GM06990 (cell line): ENCODE data around the gene SPTBN5.

ENCODE experiments used
- DNase-seq: peaks from one replicate; pipeline ENCODE4 v3.0.0-alpha.2; 2011; ENCODE audit not compliant: insufficient read length; ENCODE audit errors: extremely low read depth
- H3K27me3 ChIP-seq: replicated peaks from 2 replicates; pipeline ENCODE4 v1.6.0; 2011; ENCODE audit warnings: low read length; ENCODE audit not compliant: control insufficient read depth, insufficient read depth
- H3K36me3 ChIP-seq: 2 replicates; pipeline ENCODE4 v1.5.1; 2011; ENCODE audit warnings: low read length; ENCODE audit not compliant: control insufficient read depth, insufficient read depth
- H3K4me3 ChIP-seq: replicated peaks from 2 replicates; pipeline ENCODE4 v1.5.1; 2011; ENCODE audit warnings: low read depth, mild to moderate bottlenecking, control low read depth, low read length
- CTCF ChIP-seq: IDR thresholded peaks from 2 replicates; pipeline ENCODE4 v1.5.1; 2011; ENCODE audit warnings: low read length, control low read depth, mild to moderate bottlenecking, inconsistent platforms; ENCODE audit not compliant: insufficient read depth, poor library complexity, severe bottlenecking

Gene SPTBN5

GRCh38 chr15:41872166-41872747 lies 21.6 kb downstream of the SPTBN5 start:
- no peak for DNase-seq
- Histone ChIP-seq H3K27me3 (peaks cover 3% of the 10 kb centered on the region), H3K4me3 (no peak overlapping the region), H3K36me3 (no peaks in the 10 kb centered on the region)
- no peak for TF ChIP-seq CTCF

- DNase-seq, result no peak
- H3K27me3 ChIP-seq, result peaks cover 3% of the 10 kb centered on the region
- no peaks in the 10 kb centered on the region for H3K36me3 ChIP-seq
- TF ChIP-seq CTCF, result no peak
- H3K4me3 ChIP-seq, result no peak overlapping the region
Measured at GRCh38 chr15:41871175-41871905, 22.5 kb downstream of the SPTBN5 start.

DNA sequence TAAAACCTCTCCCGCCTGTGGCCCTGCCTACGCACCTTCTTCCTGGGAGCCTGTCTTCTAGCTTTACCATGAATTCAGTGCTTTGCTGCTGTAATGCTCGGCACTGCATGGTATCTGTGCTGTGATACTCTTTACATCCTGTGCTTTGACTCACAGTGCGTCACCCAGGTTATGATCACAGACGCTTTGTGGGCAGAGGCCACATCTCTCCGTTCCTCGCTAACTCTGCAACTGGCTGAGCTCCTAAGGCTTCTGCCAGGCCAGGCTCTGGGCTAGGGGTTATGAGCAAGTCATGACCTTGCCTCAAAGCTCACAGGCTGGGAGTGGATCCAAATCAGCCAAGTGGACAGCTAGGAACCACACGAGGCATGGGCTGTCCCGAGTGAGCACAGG lies 23.2 kb downstream of the SPTBN5 start:
- Histone ChIP-seq H3K27me3 (peaks cover 1% of the 10 kb centered on the region; the same call in 1 of the 2 replicates), H3K4me3 (no peak overlapping the region), H3K36me3 (no peaks in the 10 kb centered on the region)
- no peak for TF ChIP-seq CTCF
- DNase-seq, result no peak

- no peak overlapping the region for H3K4me3 ChIP-seq
- H3K36me3 ChIP-seq, result no peaks in the 10 kb centered on the region
- no peaks in the 10 kb centered on the region; the same call in 1 of the 2 replicates for H3K27me3 ChIP-seq
- TF ChIP-seq CTCF, result no peak
- DNase-seq, result no peak
Measured at GRCh38 chr15:41869770-41870688, 23.8 kb downstream of the SPTBN5 start.

- no peak for TF ChIP-seq CTCF
- DNase-seq, result no peak
- no peaks in the 10 kb centered on the region; the same call in 1 of the 2 replicates for H3K27me3 ChIP-seq
Measured at GRCh38 chr15:41868321-41868720, 25.5 kb downstream of the SPTBN5 start.

More at GRCh38 chr15:41868321-41868720, 25.5 kb downstream of the SPTBN5 start:
- Histone ChIP-seq H3K4me3 (no peak overlapping the region), H3K36me3 (no peaks in the 10 kb centered on the region)
